HG03025 (cell line): ENCODE data around the gene ARHGAP24.
"Not testable (repeated sequence)": the region's sequence is repeated elsewhere in the genome, so short reads cannot be mapped to it uniquely, and the experiment has no call there.

Experiments used
- ATAC-seq: cut with Tn5 transposase; IDR thresholded peaks from one replicate; pipeline ENCODE4 v1.9.1; 2021; ENCODE audit warnings: mild to moderate bottlenecking, moderate library complexity; ENCODE audit not compliant: unreplicated experiment, low FRiP score

Gene ARHGAP24

GRCh38 chr4:85833302-85833701 is 358.4 kb downstream of the ARHGAP24 start:
- no peak for ATAC-seq

GRCh38 chr4:85834934-85835333 is 360.0 kb downstream of the ARHGAP24 start:
- ATAC-seq = no peak

- ATAC-seq = no peak
Measured at GRCh38 chr4:85836588-85837438, 361.9 kb downstream of the ARHGAP24 start.

- ATAC-seq = no peak
Measured at GRCh38 chr4:85837439-85837733, 362.4 kb downstream of the ARHGAP24 start.

- not testable (repeated sequence) for ATAC-seq
Measured at GRCh38 chr4:85839981-85840451, 365.1 kb downstream of the ARHGAP24 start.

- ATAC-seq = no peak
Measured at GRCh38 chr4:85842540-85842939, 367.6 kb downstream of the ARHGAP24 start.

- not testable (repeated sequence) for ATAC-seq
Measured at GRCh38 chr4:85853740-85854139, 378.8 kb downstream of the ARHGAP24 start.

GRCh38 chr4:85854546-85854945 is 379.6 kb downstream of the ARHGAP24 start:
- no peak for ATAC-seq

- no peak for ATAC-seq
Measured at GRCh38 chr4:85860066-85860740, 385.3 kb downstream of the ARHGAP24 start.

- ATAC-seq = no peak
Measured at GRCh38 chr4:85861064-85861765, 386.3 kb downstream of the ARHGAP24 start.

- ATAC-seq = no peak
Measured at GRCh38 chr4:85862896-85863295, 387.9 kb downstream of the ARHGAP24 start.

GRCh38 chr4:85864259-85865205 is 389.6 kb downstream of the ARHGAP24 start:
- no peak for ATAC-seq

- no peak for ATAC-seq
Measured at GRCh38 chr4:85865256-85865655, 390.3 kb downstream of the ARHGAP24 start.

GRCh38 chr4:85866508-85866907 is 391.6 kb downstream of the ARHGAP24 start:
- ATAC-seq = no peak

- no peak for ATAC-seq
Measured at GRCh38 chr4:85867271-85867670, 392.3 kb downstream of the ARHGAP24 start.

- no peak for ATAC-seq
Measured at GRCh38 chr4:85869181-85869580, 394.2 kb downstream of the ARHGAP24 start.

GRCh38 chr4:85870298-85871083 is 395.5 kb downstream of the ARHGAP24 start:
- no peak for ATAC-seq

GRCh38 chr4:85873566-85873965 is 398.6 kb downstream of the ARHGAP24 start:
- no peak for ATAC-seq

GRCh38 chr4:85879518-85879917 is 404.6 kb downstream of the ARHGAP24 start:
- ATAC-seq = no peak
